HepG2 (cell line): Measurements from ENCODE around the gene POLH.

Experiments
- ATF7 ChIP-seq, 2 experiments: fragments of 450-650 bp in 1 of 2; sonication (generic) in 1 of 2; formaldehyde crosslinking in 1 of 2; IDR thresholded peaks; 2 replicates each; pipeline versions ENCODE4 v1.4.0 to v1.6.1; 2016 to 2020; ENCODE audit warnings: antibody characterized with exemption in 1 of 2, mild to moderate bottlenecking in 1 of 2, missing genetic modification reagents in 1 of 2
- MYNN ChIP-seq: sonication (generic); formaldehyde crosslinking; IDR thresholded peaks from 2 replicates; pipeline ENCODE4 v1.4.0; 2020; ENCODE audit warnings: mild to moderate bottlenecking, low read depth, missing genetic modification reagents
- WIZ ChIP-seq: sonication (generic); formaldehyde crosslinking; IDR thresholded peaks from 2 replicates; pipeline ENCODE4 v1.5.1; 2020; ENCODE audit warnings: mild to moderate bottlenecking, missing genetic modification reagents
- ZSCAN25 ChIP-seq: sonication (generic); formaldehyde crosslinking; IDR thresholded peaks from 2 replicates; pipeline ENCODE4 v1.8.0; 2022; ENCODE audit warnings: mild to moderate bottlenecking, missing genetic modification reagents
- TF ChIP-seq, protein P1 (sequence below): sonication (generic); formaldehyde crosslinking; IDR thresholded peaks from 2 replicates; pipeline ENCODE4 v1.9.0; 2022; ENCODE audit warnings: low read depth, missing genetic modification reagents

DNA sequence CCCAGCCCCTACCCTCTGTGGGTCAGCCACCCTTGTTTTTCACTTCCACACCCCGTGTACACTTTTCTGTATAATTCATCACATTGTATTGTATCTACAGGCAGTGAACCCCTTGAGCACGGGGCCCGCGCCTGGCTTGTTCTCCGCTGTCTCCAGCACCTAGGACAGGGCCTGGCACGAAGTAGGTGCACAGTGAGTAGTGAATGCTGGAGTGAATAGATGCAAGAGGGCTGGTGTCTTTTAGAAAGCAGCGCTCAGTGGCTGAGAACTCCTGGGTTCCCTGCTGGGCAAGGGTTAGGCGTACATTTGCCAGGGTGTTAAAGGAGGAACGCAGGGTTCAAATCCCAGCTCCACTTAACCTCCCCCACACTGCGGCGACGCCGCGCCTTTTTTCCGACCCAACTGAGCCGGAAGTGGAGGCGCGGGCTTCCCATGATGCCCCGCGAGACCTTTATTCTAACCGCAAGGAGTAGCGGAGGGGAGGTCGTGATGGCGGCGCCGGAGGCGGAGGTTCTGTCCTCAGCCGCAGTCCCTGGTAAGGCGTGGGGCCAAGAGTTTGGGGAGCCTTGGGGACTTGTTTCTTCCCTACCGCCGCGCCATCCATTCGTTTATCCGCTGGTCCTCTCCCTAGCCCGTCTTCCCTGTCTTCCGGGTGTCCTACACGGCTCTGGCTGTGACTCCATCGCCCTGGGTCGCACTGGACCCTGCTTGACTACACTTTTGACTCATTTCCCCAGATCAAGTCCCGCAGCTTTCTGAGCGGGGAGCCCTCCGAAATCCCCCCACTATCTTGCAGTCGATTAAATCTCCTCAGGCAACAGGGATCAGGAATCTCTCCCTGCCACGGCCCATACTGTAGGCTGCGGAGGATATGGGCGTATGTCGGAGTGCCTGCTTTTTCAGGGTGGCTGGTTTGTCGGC lies 59.7 kb downstream of the POLH start, which contains the start of gene MAD2L1BP:
- no peak for TF ChIP-seq MYNN (CRISPR knock-in tag)
- TF ChIP-seq, protein P1, sequence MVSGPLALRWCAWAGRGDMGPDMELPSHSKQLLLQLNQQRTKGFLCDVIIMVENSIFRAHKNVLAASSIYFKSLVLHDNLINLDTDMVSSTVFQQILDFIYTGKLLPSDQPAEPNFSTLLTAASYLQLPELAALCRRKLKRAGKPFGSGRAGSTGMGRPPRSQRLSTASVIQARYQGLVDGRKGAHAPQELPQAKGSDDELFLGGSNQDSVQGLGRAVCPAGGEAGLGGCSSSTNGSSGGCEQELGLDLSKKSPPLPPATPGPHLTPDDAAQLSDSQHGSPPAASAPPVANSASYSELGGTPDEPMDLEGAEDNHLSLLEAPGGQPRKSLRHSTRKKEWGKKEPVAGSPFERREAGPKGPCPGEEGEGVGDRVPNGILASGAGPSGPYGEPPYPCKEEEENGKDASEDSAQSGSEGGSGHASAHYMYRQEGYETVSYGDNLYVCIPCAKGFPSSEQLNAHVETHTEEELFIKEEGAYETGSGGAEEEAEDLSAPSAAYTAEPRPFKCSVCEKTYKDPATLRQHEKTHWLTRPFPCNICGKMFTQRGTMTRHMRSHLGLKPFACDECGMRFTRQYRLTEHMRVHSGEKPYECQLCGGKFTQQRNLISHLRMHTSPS (CRISPR knock-in tag) = 0 out of 2 replicates have a peak, but pooled peaks have one; percentile 18
- no peak for TF ChIP-seq ATF7 (IDR thresholded peaks at IDR 0.05)
- TF ChIP-seq ATF7 (CRISPR knock-in tag; IDR thresholded peaks at IDR 0.05) = peak; percentile 47; the same call in 1 of the 2 replicates
- peak; percentile 90 for TF ChIP-seq WIZ (CRISPR knock-in tag)
- 0 out of 2 replicates have a peak, but pooled peaks have one; percentile 17 for TF ChIP-seq ZSCAN25
